Femur (tissue), 1 donor: ENCODE results near the gene OR2J2.
"Not testable (repeated sequence)": the region's sequence is repeated elsewhere in the genome, so short reads cannot be mapped to it uniquely, and the experiment has no call there.

Source experiments
- DNase-seq: peaks from one replicate; pipeline ENCODE4 v3.0.0-alpha.2; 2017

Gene OR2J2

DNA sequence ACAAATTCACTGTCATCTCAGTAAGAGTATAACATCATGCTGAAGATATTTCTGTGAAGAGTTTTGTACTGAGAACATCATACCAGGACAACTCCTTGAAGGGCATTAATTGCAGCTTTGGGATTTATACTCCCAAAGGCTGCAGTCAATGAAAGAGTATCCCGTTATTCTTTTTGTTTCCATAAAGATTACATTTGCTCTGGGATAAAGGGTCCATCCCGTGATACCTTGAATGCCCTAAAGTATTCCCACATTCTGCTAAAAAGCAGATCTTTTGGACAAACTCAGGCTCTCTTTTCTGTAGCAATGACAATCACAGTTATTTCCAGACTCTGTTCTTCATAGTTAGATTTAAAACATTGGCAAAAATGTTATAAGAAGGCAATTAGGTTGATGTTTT is at the start of gene OR2J2:
OR2J2 (plus strand) TSS at position 301 of the 400 bp plus-strand sequence. CDS start 2,729 bp downstream, outside the sequence.
- not testable (repeated sequence) for DNase-seq

DNA sequence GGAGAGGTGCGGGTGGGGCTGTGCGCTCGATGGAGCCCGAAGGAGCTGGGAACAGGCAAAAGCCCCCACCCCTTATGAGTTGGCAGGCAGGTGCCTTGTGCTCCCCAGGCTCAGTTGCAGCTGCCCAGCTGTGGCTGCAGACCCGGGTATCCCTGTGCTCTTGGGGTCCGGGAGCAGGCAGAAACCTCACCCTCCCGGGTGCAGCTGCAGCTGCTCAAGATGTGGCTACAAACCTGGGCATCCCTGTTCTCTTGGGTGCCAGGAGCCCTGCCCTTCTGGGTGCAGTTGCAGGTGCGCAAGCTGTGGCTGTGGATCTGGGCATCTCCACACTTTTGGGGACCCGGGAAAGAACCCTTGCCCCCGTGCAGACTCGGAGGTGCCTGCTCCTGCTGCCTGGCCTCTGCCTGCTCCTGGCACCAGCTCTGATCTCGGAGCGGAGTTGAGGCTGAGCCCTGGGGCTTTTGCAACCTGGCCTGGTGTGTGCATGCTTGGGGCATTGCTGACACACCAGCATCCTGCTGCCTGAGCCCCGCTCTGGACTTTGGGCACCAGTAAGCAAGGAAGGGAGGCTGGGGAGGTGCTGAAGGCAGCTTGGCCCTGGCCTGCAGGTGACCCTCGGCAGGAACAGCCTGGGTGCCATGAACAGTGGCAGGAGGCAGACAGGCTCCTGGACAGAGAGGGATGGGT is 41.2 kb upstream of the OR2J2 start:
- DNase-seq: no peak

DNA sequence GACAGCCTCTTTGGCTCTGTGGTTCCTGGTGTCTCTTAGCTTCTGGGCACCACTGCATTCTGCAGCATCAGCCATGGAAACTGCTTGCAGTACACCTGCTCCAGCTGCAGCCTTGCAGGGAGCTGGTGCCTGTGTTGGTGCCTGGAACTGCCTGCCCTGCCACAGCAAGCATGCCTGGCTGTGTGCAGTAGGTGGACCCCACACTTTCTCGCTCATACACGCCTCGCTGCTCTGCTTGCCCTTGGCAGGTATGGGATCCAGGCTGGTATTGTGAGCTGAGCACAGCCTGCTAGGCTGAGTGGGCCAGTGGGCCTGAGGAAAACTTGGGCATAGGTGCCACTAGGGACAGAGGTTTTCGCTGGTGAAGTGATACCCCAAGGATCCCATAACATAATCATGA is 40.1 kb upstream of the OR2J2 start:
- DNase-seq: no peak

DNA sequence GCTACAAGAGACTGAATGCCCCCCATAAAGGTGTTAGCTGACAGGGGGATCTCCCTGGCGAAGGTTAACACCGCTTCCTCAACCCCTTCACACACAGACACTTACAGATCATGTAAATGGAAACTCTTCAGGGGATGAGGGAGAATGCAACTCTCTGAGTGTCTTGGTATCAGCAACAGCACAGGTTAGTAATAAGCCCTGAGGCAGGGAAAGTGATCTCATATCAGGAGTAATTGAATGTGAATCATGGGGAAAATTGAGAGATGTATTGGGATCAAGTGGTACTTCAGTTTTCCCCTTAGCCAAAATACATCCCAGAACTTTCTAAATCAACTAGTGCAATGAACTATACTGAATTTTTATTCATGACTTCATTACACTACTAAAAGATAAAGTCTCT is 39.0 kb upstream of the OR2J2 start:
- no peak for DNase-seq

DNA sequence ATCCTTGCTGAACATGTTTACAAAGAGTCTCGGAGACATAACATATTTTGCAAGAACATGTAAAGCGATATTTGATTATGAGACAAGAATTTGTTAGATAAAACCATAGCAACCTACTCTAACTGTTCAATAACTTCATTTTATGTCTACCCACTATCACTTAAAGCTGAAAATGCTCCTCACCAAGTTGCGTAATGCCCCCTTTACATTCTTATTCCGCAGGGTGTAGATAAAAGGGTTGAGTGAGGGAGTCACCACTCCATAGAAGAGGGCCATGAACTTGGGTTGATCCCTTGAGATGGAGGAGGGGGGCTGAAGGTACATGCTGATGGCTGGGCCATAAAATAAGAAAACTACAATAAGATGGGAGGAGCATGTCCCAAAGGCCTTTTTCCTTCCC is 33.0 kb upstream of the OR2J2 start:
- DNase-seq: no peak

DNA sequence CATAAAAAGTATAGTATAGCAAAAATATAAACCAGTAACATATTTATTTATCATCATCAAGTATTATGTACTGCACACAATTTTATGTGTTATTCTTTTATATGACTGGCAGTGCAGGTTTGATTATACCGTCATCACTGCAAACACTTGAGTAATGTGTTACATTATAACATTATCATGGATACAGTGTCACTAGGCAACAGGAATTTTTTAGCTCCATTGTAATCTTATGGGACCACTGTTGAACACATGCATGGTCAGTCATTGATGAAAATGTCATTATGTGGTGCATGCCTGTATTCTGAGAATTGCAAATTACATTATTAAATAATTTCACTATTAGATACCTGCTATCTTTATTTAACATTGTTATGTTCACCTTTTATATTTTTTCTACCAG is 29.1 kb upstream of the OR2J2 start:
- no peak for DNase-seq

DNA sequence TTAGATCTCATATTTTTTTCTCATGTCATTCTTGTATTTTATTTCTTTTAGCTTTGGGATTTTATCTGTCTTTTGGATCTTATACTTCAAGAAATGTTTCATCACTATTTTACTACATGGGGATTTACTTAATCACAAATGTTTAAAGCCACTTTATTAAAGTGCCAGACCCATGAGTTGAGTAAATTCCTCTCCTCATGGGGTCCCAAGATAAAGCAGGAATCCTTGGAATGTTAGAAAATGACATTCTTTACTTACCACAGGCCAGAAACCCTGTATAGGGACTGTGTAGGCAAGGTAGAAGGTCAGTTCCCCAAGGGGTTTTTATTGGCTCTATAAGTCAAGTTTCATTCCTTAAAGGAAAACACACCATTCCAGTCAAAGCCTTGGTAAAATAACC is 28.4 kb upstream of the OR2J2 start:
- no peak for DNase-seq

DNA sequence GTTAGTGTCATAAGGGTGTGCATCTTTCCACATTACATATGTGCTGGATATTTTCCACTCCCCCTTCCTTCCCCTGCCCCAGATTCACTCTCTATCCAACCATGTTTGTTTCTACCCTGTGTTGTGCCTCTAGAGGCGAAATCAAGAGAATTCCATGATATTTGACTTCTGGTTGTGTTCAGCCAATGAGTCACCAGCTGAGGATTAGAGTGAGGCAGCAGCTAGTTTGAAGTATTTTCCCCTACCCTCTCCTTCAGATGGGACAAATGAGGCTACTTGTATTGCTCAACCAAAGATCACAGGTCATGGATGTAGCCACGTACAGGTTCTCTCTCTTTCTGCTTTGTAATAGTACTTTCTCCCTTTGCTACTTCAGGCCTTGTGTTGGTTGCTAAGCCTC is 24.5 kb upstream of the OR2J2 start:
- DNase-seq: no peak

DNA sequence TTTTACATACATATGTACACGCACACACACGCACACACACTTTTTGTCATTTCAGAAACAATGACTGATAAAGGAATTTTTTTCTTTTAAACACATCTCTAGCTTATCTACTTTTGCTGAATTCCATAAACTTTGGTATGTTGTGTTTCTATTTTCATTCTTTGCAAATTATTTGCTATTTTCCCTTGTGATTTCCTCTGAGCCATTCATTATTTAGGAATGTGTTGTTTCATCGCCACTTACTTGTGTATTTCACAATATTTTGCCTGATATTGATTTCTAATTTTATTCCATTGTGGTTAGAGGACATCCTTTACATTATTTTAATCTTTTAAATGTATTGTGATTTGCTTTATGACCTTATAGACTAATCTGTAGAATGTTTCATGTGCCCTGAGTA is 23.6 kb upstream of the OR2J2 start:
- DNase-seq: no peak

DNA sequence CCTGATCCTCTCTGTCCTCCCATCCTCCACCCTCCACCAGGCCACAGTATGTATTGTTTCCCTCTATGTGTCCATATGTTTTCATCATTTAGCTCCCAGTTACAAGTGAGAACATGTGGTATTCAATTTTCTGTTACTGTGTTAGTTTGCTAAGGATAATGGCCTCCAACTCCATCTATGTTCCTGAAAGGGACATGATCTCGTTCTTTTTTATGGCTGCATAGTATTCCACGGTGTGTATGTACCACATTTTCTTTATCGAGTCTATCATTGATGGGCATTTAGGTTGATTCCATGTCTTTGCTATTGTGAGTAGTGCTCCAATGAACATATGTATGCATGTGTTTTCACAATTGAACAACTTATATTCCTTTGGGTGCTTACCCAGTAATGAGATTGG is 21.3 kb upstream of the OR2J2 start:
- not testable (repeated sequence) for DNase-seq

DNA sequence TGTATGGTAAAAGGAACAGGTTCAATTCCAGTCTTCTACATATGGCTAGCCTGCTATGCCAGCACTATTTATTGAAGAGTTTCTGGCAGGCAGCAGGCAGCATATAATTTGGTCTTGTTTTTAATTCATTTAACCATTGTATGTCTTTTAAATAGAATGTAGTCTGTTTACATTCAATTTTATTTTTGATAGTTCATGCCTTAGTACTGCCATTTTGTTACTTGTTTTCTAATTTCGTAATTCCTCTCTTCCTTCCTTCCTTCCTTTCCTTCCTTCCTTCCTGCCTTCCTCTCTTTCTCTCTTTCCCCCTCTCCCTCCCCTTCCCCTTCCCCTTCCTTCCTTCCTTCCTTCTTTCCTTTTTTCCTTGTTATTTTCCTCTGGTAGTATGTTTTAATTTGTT is 17.6 kb upstream of the OR2J2 start:
- DNase-seq: no peak

DNA sequence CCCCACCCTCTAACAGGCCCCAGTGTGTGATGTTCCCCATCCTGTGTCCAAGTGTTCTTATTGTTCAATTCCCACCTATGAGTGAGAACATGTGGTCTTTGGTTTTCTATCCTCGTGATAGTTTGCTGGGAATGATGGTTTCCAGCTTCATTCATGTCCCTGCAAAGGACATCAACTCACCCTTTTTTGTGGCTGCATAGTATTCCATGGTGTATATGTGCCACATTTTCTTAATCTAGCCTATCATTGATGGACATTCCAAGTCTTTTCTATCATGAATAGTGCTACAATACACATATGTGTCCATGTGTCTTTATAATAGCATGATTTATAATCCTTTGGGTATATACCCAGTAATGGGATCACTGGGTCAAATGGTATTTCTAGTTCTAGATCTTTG is 15.5 kb upstream of the OR2J2 start:
- DNase-seq: not testable (repeated sequence)

DNA sequence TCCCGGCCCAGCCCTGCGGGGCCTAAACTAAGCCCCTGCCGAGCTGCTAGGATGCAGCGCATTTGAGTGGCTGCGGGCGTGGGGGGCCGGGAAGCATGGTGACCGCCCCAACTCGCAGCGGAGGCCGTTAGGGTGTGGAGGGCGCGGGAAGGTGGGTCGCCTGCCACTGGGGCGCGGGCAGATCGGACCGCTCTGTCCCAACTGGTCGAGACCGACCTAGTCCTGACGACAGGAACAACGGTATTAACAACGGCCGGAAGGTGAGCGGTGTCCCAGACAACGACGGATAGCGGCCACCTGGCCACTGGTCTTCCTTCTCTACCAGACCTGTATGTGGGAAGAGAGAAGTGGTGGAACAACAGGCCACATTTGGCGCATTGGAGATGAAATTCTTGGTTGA is 10.8 kb upstream of the OR2J2 start:
- DNase-seq: not testable (repeated sequence)

DNA sequence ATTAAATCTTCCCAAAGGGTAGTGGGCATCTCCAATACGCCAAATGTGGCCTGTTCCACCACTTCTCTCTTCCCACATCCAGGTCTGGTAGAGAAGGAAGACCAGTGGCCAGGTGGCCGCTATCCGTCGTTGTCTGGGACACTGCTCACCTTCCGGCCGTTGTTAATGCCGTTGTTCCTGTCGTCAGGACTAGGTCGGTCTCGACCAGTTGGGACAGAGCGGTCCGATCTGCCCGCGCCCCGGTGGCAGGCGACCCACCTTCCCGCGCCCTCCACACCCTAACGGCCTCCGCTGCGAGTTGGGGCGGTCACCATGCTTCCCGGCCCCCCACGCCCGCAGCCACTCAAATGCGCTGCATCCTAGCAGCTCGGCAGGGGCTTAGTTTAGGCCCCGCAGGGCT is 5.1 kb upstream of the OR2J2 start:
- not testable (repeated sequence) for DNase-seq

DNA sequence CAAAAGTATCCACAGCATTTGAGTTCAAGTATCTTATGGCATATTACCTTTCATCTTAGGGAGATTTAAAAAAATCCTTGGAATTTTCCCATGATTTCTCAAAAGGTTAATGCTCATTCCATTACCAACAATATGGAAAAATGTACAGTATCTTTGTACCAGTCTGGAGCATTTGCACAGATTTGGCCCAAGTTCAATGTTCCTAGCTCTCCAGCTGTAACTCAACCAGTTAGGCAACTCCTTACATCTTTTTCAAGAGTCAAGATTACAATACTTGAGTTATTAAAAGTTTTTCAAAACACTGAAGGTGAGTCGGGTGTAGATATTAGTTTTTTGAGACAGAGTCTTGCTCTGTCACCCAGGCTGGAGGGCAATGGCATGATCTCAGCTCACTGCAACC is 1.0 kb downstream of the OR2J2 start:
- DNase-seq: no peak

DNA sequence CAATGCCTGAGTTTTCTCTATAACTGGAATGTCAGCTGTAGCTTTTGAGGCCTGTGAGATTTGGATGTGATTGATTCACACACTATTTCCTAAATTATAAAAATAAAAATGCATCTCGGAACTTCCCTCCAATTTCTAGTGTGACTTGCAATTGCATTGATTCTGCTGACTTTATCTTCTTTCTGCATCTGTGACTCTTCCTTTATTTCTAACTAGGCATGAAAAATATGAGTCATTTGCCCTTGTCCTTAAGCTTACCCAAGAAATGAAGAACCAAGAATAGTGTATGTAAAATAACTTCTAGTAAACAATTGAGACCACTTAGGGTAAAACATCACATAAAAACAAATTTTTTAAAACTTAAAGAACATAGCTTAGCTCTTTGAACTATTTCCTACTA is 12.9 kb downstream of the OR2J2 start:
- no peak for DNase-seq

DNA sequence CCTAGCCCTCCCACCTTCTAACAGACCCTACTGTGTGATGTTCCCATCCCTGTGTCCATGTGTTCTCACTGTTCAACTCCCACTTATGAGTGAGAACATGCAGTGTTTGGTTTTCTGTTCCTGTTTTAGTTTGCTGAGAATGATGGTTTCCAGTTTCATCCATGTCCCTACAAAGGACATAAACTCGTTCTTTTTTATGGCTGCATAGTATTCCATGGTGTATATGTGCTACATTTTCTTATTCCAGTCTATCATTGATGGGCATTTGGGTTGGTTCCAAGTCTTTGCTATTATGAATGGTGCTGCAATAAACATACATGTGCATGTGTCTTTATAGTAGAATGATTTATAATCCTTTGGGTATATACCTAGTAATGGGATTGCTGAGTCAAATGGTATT is 18.0 kb downstream of the OR2J2 start:
- DNase-seq: not testable (repeated sequence)

DNA sequence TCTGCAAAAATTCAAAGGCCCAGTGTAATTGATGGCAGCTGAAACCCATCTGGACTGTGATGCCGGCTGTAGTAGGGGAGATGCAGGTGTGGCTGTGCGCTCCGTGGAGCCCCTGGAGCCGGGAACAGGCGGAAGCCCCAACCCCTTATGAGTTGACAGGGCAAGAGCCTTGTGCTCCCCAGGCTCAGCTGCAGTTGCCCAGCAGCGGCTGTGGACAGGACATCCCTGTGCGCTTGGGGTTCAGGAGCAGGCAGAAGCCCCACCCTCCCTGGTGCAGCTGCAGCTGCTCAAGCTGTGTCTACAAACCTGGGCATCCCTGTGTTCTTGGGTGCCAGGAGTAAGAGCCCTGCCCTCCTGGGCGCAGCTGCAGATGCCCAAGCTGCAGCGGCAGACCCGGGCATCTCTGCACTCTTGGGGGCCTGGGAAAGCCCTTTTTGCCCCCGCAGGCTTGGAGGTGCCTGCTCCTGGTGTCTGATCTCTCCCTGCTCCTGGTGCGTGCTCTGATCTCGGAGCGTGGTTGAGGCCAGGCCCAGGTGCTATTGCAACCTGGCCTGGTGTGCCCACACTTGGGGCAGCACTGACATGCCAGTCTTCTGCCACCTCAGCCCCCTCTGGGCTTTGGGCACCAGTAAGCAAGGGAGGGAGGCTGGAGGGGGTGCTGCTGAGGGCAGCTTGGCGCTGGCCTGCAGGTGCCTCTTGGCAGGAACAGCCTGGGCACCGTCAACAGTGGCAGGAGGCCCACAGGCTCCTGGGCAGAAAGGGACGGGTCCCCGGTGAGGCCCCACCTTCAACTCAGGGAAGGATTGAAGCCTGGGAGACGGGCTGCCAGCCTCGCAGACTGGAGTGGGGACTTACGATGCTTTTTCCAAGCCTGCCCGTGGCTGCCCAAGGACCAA is 30.3 kb downstream of the OR2J2 start:
- DNase-seq: no peak

DNA sequence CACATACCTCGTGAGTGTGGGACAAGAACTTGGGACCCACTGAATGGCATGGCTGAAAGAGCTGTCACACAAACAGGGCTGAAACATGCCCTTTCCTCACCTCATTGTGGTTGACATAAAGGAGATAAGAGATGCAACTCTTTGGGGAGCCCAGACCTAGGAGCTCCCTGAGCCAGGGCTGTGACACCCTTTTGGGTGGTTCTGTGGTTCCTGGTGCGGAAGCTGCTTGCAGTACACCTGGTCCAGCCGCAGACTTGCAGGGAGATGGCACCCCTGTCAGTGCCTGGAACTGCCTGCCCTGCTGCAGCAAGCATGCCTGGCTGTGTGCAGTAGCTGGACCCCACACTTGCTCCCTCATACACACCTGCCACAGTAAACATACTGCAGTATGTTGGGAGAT is 31.3 kb downstream of the OR2J2 start:
- DNase-seq: no peak

DNA sequence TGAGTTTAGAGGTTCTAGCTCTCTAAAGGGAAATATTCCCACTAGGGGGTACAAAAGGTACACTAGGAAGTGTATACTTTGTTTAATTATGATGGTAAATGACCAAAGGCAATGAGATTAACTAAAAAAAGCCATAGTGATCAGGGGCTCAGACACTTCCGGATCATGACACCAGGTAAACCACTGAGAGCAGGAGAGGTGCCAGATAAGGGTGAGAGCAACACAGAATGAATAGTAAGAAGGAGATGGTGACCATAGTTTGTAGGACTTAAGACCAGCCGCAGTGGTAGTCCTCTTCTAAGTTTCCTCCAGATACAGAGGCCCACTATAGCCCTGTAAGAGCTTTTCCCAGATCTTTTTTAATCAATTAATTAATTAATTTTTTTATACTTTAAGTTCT is 40.8 kb downstream of the OR2J2 start:
- DNase-seq: no peak

DNA sequence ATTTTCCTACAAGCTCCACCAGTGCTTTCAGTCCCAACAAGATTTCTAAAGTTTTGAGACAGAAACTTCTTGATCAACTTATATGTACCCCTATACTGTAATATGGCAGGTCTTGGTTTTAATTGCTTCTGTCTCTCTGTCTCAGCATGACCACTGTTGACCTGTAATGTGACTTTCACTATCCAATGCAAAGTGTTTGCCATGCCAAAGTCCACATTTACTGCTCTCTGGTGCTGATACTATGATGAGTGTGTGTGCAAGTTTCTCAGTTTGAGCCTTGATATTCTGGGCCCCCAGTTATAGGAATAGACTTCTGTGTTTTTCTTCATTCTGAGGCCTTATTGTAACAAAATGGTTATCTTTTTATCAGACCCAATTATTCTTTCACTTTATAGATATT is 45.8 kb downstream of the OR2J2 start:
- no peak for DNase-seq

DNA sequence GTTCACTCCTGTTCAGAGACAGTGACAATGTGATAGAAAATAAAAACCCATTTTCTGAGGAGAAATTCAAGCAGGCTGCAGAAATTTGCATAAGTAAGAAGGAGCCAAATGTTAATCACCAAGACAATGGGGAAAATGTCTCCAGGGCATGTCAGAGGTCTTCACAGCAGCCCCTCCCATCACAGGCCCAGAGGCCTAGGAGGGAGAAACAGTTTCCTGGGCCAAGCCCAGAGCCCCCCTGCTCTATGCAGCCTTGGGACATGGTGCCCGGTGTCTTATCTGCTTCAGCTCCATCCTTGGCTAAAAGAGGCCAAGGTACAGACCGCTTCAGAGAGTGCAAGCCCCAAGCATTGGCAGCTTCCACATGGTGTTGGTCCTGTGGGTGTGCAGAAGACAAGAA is 46.5 kb downstream of the OR2J2 start:
- DNase-seq: not testable (repeated sequence)

DNA sequence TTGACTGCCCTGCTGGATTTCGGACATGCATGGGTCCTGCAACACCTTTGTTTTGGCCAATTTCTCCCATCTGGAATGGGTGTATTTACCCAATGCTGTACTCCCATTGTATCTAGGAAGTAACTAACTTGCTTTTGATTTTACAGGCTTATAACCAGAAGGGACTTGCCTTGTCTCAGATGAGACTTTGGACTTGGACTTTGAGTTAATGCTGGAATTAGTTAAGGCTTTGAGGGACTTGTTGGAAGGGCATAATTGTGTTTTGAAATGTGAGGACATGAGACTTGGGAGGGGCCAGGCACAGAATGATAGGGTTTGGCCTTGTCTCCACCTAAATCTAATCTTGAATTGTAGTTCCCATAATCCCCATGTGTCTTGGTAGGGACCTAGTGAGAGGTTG is 47.3 kb downstream of the OR2J2 start:
- not testable (repeated sequence) for DNase-seq
